Osteocyte (in vitro differentiated cells): ENCODE results near the gene ID1. TPM values are rescaled to one million over a fixed set of nuclear protein-coding genes. Genes with fewer than 3 reads are reported as not detected.

Experiments used
- DNase-seq: peaks from one replicate; pipeline ENCODE4 v3.0.0; 2021; ENCODE audit warnings: mixed read lengths; ENCODE audit not compliant: unreplicated experiment; ENCODE audit errors: extremely low spot score
- H3K27ac Mint-ChIP-seq: one replicate; pipeline ENCODE4 v1.8.0; 2021; ENCODE audit warnings: mild to moderate bottlenecking, mixed read lengths; ENCODE audit not compliant: unreplicated experiment
- H3K27me3 Mint-ChIP-seq: one replicate; pipeline ENCODE4 v1.8.0; 2021; ENCODE audit warnings: mixed read lengths; ENCODE audit not compliant: unreplicated experiment
- H3K36me3 Mint-ChIP-seq: one replicate; pipeline ENCODE4 v1.8.0; 2021; ENCODE audit warnings: mixed read lengths; ENCODE audit not compliant: unreplicated experiment
- H3K4me1 Mint-ChIP-seq: one replicate; pipeline ENCODE4 v1.8.0; 2021; ENCODE audit warnings: mixed read lengths; ENCODE audit not compliant: unreplicated experiment
- H3K4me3 Mint-ChIP-seq: one replicate; pipeline ENCODE4 v1.8.0; 2021; ENCODE audit warnings: mild to moderate bottlenecking, moderate library complexity, mixed read lengths; ENCODE audit not compliant: unreplicated experiment
- H3K9me3 Mint-ChIP-seq: one replicate; pipeline ENCODE4 v1.8.0; 2021; ENCODE audit warnings: mixed read lengths; ENCODE audit not compliant: unreplicated experiment
- long read RNA-seq: library from polyadenylated mRNA; unstranded; transcript quantifications from one replicate; pipeline ENCODE4 v2.0.0, GENCODE V29; 2021
- total RNA-seq: library from RNA; stranded (reverse); gene quantifications from 2 replicates; pipeline ENCODE4 v1.2.1, GENCODE V29; 2021
- TF ChIP-seq, protein P1 (sequence below): fragments of 200-600 bp; sonication (generic); IDR thresholded peaks from 2 replicates; pipeline ENCODE4 v1.5.0; 2021; ENCODE audit warnings: antibody characterized with exemption, mild to moderate bottlenecking, moderate library complexity

The ID1 gene, protein sequence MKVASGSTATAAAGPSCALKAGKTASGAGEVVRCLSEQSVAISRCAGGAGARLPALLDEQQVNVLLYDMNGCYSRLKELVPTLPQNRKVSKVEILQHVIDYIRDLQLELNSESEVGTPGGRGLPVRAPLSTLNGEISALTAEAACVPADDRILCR
- total RNA-seq = 8.2 TPM in 2 replicates
- long read RNA-seq, transcript ID1-202 (2 exons, 994 nt) = major isoform, 7 of 7 reads
- long read RNA-seq, partial matches to known transcripts = 0 of 7 reads
- long read RNA-seq, other reads (novel, unspliced or antisense) = 0 of 7 reads

DNA sequence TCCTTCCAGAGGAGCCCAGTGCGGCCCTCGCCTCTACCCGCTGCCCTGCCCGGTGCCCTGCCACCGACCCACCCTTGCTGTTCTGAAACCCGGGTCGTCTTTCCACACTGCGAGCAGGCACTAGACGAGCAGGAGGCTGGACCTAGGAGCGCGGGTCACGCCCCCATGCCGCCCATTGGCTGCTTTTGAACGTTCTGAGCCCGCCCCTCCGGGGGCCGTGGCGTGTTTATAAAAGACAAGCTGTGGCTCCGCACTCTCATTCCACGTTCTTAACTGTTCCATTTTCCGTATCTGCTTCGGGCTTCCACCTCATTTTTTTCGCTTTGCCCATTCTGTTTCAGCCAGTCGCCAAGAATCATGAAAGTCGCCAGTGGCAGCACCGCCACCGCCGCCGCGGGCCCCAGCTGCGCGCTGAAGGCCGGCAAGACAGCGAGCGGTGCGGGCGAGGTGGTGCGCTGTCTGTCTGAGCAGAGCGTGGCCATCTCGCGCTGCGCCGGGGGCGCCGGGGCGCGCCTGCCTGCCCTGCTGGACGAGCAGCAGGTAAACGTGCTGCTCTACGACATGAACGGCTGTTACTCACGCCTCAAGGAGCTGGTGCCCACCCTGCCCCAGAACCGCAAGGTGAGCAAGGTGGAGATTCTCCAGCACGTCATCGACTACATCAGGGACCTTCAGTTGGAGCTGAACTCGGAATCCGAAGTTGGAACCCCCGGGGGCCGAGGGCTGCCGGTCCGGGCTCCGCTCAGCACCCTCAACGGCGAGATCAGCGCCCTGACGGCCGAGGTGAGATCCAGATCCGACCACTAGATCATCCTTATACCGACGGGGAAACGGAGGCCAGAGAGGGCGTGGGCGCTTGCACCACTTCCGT is at the start of gene ID1:
Gene ID1, plus strand, starts transcription at position 259 of the 871 bp plus-strand sequence. Its CDS starts 99 bp downstream, at position 358.
- DNase-seq = peak; percentile 93
- TF ChIP-seq, protein P1, sequence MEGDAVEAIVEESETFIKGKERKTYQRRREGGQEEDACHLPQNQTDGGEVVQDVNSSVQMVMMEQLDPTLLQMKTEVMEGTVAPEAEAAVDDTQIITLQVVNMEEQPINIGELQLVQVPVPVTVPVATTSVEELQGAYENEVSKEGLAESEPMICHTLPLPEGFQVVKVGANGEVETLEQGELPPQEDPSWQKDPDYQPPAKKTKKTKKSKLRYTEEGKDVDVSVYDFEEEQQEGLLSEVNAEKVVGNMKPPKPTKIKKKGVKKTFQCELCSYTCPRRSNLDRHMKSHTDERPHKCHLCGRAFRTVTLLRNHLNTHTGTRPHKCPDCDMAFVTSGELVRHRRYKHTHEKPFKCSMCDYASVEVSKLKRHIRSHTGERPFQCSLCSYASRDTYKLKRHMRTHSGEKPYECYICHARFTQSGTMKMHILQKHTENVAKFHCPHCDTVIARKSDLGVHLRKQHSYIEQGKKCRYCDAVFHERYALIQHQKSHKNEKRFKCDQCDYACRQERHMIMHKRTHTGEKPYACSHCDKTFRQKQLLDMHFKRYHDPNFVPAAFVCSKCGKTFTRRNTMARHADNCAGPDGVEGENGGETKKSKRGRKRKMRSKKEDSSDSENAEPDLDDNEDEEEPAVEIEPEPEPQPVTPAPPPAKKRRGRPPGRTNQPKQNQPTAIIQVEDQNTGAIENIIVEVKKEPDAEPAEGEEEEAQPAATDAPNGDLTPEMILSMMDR = no peak
- no peaks in the 10 kb centered on the region for H3K9me3 Mint-ChIP-seq
- no peaks in the 10 kb centered on the region for H3K36me3 Mint-ChIP-seq
- no peaks in the 10 kb centered on the region for H3K27me3 Mint-ChIP-seq
- peak within 1 kb of the TSS; percentile 82 for H3K27ac Mint-ChIP-seq
- peaks cover 50% of the 10 kb centered on the region for H3K4me1 Mint-ChIP-seq
- H3K4me3 Mint-ChIP-seq = peak within 1 kb of the TSS; percentile 94

DNA sequence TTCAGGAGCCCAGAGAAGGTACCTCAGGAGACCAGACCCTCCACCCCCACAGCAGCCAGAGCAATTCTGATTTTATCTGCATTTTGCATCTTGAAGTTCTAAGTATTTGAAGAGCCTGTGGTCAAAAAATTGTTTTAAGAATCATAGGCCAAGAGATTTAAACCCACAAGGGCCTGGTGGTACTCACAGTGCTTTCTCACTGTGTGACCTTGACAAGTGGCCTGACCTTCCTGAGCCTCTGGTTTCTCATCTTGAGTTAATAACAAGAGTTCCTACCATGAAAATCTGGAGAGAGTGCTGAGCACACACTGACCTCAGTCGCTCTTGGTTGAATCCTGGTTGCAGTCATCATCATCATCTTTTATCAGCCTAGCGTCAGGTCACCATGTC is 45.4 kb upstream of the ID1 start:
- no peaks in the 10 kb centered on the region for H3K9me3 Mint-ChIP-seq
- H3K27ac Mint-ChIP-seq = peak overlapping the region; percentile 87
- TF ChIP-seq, protein P1 = no peak
- H3K27me3 Mint-ChIP-seq = no peaks in the 10 kb centered on the region
- peaks cover 21% of the 10 kb centered on the region for H3K36me3 Mint-ChIP-seq
- peaks cover 20% of the 10 kb centered on the region for H3K4me1 Mint-ChIP-seq
- no peak for DNase-seq
- H3K4me3 Mint-ChIP-seq = no peak overlapping the region

DNA sequence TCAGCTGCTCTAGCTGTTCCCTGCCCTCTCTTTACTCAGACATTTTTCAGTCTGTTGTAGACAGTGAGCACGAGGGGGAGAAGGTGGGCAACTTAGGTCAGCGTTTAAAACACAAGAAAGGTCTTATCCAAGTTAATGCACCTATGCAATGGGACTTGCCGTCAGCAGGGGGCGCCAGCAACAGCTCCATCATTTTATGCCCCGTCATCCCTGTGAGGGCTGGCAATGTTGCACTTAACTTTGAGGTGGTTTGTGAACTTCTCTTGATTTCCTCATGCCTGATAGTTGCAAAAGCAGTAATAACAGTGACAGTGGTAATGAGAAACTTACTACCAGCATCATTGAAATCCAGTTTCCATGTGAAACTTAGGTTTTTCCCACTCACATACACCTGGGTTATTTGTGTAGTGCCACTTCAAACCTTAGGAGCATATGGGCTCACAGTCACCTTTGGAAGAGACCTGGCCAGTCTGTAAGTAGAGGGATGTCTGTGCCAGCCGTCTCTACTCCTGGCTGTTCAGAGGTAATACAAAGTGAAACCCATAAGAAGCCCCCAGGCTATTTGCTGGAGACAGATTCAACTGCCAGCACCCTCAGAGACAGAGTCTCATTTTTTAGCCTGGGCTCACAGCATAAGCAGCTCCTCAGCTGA is 44.9 kb upstream of the ID1 start:
- TF ChIP-seq, protein P1 = peak; percentile 93
- H3K9me3 Mint-ChIP-seq = no peaks in the 10 kb centered on the region
- peak overlapping the region; percentile 87 for H3K27ac Mint-ChIP-seq
- H3K36me3 Mint-ChIP-seq = peaks cover 21% of the 10 kb centered on the region
- DNase-seq = no peak
- H3K27me3 Mint-ChIP-seq = no peaks in the 10 kb centered on the region
- no peak overlapping the region for H3K4me3 Mint-ChIP-seq
- H3K4me1 Mint-ChIP-seq = peaks cover 20% of the 10 kb centered on the region

DNA sequence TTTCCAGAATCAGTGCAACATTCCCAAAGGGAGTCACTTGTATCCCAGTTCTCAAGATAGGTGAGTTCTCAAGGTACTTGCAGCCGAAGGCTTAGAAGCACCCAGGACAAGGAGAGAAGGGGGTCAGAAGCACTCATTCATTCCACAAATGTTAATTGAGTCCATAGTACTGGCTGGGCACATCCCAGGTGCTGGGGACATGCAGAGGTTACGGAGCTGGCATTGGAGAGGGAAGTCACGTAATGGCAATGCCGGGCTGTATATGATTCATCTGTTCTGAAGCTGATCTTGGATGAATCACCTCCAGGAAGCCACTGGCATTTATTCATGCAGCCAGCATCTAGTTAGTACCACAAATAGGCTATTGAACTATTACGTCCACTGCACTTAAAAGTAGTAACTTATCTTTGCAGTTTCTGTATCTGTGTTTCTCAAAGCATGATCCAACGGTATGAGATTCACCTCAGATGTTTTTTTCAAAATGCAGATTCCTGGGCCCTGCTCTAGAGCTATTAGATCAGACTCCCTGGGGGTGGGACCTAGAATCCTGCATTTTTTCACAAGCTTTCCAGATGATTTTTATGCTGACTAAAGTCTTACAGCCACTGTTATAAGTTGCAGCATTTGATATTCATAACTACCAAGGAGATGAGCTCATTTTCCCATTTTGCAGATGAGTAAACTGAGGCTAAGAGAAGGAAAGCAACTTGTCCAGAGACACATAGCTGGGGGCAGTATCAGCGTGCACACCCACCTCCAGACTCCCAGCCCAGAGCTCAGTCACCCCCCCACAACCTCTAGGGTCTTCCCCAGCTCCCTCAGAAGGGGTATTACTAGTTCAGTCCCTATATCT is 44.1 kb upstream of the ID1 start:
- TF ChIP-seq, protein P1 = no peak
- peak overlapping the region; percentile 87 for H3K27ac Mint-ChIP-seq
- DNase-seq = no peak
- no peak overlapping the region for H3K4me3 Mint-ChIP-seq
- H3K36me3 Mint-ChIP-seq = peaks cover 21% of the 10 kb centered on the region
- peaks cover 20% of the 10 kb centered on the region for H3K4me1 Mint-ChIP-seq
- no peaks in the 10 kb centered on the region for H3K27me3 Mint-ChIP-seq
- H3K9me3 Mint-ChIP-seq = no peaks in the 10 kb centered on the region
